ENCODE measurements around the gene ZNF485. TPM values are rescaled to one million over a fixed set of nuclear protein-coding genes. Genes with fewer than 3 reads are reported as not detected.

Gene ZNF485
- total and polyA plus RNA-seq, 10 of the 15 experiments (the other 5 are each of a cell fraction or from before 2014, with no cell fraction given), result 3.2 to 7.6 (median 5.1) TPM

DNA sequence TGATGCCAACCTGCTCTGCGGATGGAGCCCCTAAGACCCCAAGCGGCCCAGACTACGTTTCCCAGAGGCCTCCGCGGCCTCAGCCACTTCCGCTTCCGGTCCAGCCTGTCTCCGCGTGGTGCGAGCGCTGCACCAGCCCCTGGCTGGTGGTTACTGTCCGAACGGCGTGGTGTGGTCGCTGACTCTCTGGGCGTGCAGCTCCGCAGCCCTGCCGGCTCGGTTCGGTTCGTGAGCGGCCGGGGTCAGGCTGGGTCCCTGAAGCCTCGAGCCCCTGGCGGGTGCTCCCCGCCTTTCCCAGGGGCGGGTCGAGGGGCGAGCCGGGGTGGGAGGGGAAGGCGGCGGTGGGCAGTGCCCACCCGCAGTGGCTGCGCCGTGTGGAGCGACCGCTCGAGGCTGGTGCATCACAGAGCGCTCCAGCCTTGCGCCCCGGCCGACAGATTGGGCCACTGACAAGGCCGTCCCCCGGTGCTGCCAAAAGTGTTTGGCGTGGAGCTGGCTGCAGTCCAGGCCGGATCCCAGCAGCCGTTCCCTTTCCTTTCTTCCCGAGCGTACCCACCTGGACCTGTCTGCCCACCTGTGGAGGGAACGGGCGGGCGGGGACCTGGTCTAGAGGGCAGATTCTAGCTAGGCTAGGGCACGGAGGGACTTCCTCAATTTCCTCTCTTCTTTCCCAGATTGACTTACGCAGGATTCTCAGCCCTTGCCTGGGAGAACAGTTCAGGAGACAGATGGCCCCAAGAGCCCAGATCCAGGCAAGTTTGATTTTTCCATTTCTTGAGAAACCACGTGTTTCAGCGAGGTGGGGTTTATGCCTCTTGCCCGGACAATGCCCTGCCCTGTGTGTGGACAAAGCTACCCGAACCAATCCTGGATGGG lies at the start of gene ZNF485 (continued):
- no peak for TF ChIP-seq PRDM15 (CRISPR knock-in tag; IDR thresholded peaks at IDR 0.05)
- no peak for TF ChIP-seq IRF4 (IDR thresholded peaks at IDR 0.05; ENCODE audit: low read depth, low read length)
- no peak for TF ChIP-seq NFXL1 (IDR thresholded peaks at IDR 0.05; ENCODE audit: borderline replicate concordance)
- TF ChIP-seq STAT3 (IDR thresholded peaks at IDR 0.05; ENCODE audit: low read depth, low read length), result no peak
- TF ChIP-seq HDAC2 (IDR thresholded peaks at IDR 0.05), result no peak
- TF ChIP-seq, protein P1, sequence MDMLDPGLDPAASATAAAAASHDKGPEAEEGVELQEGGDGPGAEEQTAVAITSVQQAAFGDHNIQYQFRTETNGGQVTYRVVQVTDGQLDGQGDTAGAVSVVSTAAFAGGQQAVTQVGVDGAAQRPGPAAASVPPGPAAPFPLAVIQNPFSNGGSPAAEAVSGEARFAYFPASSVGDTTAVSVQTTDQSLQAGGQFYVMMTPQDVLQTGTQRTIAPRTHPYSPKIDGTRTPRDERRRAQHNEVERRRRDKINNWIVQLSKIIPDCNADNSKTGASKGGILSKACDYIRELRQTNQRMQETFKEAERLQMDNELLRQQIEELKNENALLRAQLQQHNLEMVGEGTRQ (IDR thresholded peaks at IDR 0.05; ENCODE audit: borderline replicate concordance, low read depth, low read length), result no peak
- TF ChIP-seq POLR2A (IDR thresholded peaks at IDR 0.05; ENCODE audit: low read depth, low read length), result peak; percentile 94
- TF ChIP-seq DPF2 (IDR thresholded peaks at IDR 0.05), result no peak
- TF ChIP-seq MTA2 (IDR thresholded peaks at IDR 0.05; ENCODE audit: low read depth), result no peak
- no peak for TF ChIP-seq LARP7 (IDR thresholded peaks at IDR 0.05)
- 0 out of 2 replicates have a peak, but pooled peaks have one; percentile 33 for TF ChIP-seq TCF3 (IDR thresholded peaks at IDR 0.05; ENCODE audit: borderline replicate concordance, insufficient read depth, low read depth, low read length)
- TF ChIP-seq CHD4 (IDR thresholded peaks at IDR 0.05), result no peak
- no peak for TF ChIP-seq YBX1 (IDR thresholded peaks at IDR 0.05)
- TF ChIP-seq CHD2 (IDR thresholded peaks at IDR 0.05; ENCODE audit: borderline replicate concordance, low read depth, low read length), result 0 out of 2 replicates have a peak, but pooled peaks have one; percentile 50
- 0 out of 2 replicates have a peak, but pooled peaks have one; percentile 55 for TF ChIP-seq ASH2L (IDR thresholded peaks at IDR 0.05; ENCODE audit: borderline replicate concordance, low read depth)
- peak; percentile 89 for TF ChIP-seq SIN3A (IDR thresholded peaks at IDR 0.05; ENCODE audit: low read depth, low read length)
- peak; percentile 12 for TF ChIP-seq SP1 (IDR thresholded peaks at IDR 0.05; ENCODE audit: low read depth, low read length)
- TF ChIP-seq TAF1 (IDR thresholded peaks at IDR 0.05; ENCODE audit: borderline replicate concordance, low read depth, low read length), result peak; percentile 64; the same call in 1 of the 2 replicates
- no peak for TF ChIP-seq FOS (IDR thresholded peaks at IDR 0.05; ENCODE audit: borderline replicate concordance, extremely low read depth, insufficient read length)
- TF ChIP-seq E2F8 (IDR thresholded peaks at IDR 0.05; ENCODE audit: low read depth, partially characterized antibody), result no peak
- TF ChIP-seq, protein P2, sequence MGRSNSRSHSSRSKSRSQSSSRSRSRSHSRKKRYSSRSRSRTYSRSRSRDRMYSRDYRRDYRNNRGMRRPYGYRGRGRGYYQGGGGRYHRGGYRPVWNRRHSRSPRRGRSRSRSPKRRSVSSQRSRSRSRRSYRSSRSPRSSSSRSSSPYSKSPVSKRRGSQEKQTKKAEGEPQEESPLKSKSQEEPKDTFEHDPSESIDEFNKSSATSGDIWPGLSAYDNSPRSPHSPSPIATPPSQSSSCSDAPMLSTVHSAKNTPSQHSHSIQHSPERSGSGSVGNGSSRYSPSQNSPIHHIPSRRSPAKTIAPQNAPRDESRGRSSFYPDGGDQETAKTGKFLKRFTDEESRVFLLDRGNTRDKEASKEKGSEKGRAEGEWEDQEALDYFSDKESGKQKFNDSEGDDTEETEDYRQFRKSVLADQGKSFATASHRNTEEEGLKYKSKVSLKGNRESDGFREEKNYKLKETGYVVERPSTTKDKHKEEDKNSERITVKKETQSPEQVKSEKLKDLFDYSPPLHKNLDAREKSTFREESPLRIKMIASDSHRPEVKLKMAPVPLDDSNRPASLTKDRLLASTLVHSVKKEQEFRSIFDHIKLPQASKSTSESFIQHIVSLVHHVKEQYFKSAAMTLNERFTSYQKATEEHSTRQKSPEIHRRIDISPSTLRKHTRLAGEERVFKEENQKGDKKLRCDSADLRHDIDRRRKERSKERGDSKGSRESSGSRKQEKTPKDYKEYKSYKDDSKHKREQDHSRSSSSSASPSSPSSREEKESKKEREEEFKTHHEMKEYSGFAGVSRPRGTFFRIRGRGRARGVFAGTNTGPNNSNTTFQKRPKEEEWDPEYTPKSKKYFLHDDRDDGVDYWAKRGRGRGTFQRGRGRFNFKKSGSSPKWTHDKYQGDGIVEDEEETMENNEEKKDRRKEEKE (IDR thresholded peaks at IDR 0.05), result no peak
